ENCODE results near the gene NCF4.

Gene NCF4

GRCh38 chr22:36925388-36926290 is 64.8 kb downstream of the NCF4 start:
- no peak for TF ChIP-seq JUND (IDR thresholded peaks at IDR 0.05; ENCODE audit: low read depth)
- in situ Hi-C loops (cut with HindIII; ENCODE audit: low pct_unique_long_range_greater_than_20kb, low sequenced_read_pairs): no loop called here
- no peak for DNase-seq (ENCODE audit: low read depth in 1 of 2, low spot score in 1 of 2)

GRCh38 chr22:36926309-36926708 is 65.5 kb downstream of the NCF4 start:
- DNase-seq (ENCODE audit: low read depth in 1 of 2, low spot score in 1 of 2): no peak
- no peak for TF ChIP-seq JUND (IDR thresholded peaks at IDR 0.05; ENCODE audit: low read depth)
- in situ Hi-C loops (cut with HindIII; ENCODE audit: low pct_unique_long_range_greater_than_20kb, low sequenced_read_pairs): no loop called here

DNA sequence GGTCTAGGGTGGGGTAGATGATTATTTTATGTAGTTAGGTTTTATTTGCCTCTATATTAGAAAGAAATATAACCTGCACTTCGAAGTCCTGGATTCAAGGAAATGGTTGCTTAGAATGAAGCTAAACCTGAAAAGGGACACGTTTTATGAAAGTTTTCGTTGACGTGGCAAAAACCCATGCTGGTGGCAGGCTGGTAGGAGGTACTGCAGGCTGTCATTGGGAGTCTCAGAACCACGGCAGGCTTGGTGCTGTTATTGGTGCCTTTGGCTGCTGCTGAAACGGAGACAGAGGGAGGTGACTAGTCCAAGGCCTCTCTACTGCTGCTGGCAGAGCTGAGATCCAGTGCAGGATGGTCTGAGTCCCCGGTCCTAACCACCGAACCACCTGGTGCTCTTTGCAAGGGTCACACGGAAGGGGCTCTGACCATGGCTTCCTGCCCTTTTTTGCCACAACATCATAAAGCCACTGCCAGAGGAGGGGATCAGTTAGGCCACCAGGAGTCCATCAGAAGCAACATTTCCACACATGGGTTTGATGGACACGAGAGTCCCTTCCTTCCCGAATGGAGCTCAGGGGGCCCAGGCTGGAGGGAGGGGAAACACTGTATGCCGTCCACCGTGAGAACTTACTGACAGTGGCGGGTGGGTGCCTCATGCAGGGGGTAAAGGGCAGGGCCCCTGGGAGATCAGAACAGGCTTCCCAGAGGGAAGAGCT is 66.1 kb downstream of the NCF4 start:
- in situ Hi-C loops (cut with HindIII; ENCODE audit: low pct_unique_long_range_greater_than_20kb, low sequenced_read_pairs): no loop called here
- no peak for DNase-seq (ENCODE audit: low read depth in 1 of 2, low spot score in 1 of 2)
- TF ChIP-seq JUND (IDR thresholded peaks at IDR 0.05; ENCODE audit: low read depth): no peak

Measured in T47D (cell line).